Stimulated activated CD8-positive, alpha-beta memory T cell treated with anti-CD3 and anti-CD28 coated beads, Interleukin-15, amount 100 ng/mL, for 48 hours (primary cell): Measurements from ENCODE around the gene SOX1.

Source experiments
- DNase-seq, 2 donors: peaks; one replicate each; pipeline ENCODE4 v3.0.0-alpha.2; 2020; ENCODE audit warnings: low read depth in 2 of 2

SOX1 gene

GRCh38 chr13:112067116-112067741 lies at the start of gene SOX1:
Gene SOX1, plus strand, starts transcription at chr13:112067149. Its CDS starts 510 bp downstream, at chr13:112067659.
- DNase-seq: no peak

DNA sequence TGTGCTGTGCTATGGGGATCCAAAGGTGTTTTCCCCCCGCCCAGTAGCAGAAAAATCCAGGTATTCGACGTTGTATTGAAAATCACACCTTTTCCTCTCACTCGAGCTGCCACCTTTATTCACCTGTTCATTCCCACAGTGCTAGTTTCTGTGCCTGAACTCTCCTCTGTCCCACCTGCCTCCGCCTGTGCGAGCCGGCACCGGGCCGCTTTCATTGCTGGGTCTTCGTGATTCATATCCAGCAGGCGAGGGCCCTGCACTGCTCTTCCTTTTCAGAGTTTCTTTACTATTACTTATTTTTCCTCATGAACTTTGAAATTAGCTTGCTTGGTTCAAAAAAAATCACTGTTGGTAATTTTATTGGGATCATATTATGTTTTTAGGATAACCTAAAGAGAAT lies 42.4 kb upstream of the SOX1 start:
- no peak for DNase-seq

- DNase-seq: no peak
Measured at GRCh38 chr13:112027250-112027649, 39.7 kb upstream of the SOX1 start.

DNA sequence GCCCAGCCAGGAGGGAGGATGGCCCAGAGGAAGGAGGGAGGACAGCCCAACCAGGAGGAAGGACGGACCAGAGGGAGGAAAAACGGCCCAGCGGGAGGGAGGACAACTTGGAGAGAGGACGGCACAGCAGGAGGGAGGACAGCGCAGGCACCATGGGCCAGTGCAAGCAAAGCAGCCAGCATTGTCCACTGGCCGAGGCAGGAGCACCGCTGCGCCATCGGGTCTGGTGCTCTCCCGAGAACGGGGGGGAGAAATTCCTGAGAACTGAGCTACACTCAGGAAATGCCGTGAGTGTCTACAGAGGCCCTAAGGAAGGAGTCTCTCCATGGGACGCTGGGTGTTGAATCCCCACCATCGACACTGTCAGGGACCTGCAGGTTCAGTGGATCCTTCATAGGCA lies 38.5 kb upstream of the SOX1 start:
- DNase-seq: no peak

- DNase-seq: no peak
Measured at GRCh38 chr13:112029143-112029542, 37.8 kb upstream of the SOX1 start.

- no peak for DNase-seq
Measured at GRCh38 chr13:112032186-112032993, 34.6 kb upstream of the SOX1 start.

- no peak for DNase-seq
Measured at GRCh38 chr13:112034231-112034630, 32.7 kb upstream of the SOX1 start.

GRCh38 chr13:112034846-112035245 lies 32.1 kb upstream of the SOX1 start:
- no peak for DNase-seq

DNA sequence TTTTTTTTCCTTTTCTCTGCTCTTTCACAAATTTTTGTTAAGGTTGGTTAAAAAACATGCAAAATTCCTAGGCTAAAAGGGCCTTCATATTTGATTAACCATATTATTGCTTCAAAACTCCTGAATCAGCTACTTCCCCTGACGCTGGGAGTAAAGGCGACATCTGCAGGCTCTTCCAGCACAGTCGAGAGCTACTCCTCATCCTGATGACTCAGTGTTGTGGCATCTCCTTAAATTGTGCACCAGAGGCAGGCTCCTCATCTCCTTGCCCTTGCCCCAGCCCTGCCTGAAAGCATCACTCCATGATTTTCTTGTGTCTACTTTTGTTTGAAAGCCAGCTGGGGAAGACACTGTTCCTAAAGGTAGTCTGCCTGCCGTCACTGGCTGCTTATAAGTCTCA lies 24.5 kb upstream of the SOX1 start:
- DNase-seq: no peak

- no peak for DNase-seq
Measured at GRCh38 chr13:112052213-112052612, 14.7 kb upstream of the SOX1 start.

DNA sequence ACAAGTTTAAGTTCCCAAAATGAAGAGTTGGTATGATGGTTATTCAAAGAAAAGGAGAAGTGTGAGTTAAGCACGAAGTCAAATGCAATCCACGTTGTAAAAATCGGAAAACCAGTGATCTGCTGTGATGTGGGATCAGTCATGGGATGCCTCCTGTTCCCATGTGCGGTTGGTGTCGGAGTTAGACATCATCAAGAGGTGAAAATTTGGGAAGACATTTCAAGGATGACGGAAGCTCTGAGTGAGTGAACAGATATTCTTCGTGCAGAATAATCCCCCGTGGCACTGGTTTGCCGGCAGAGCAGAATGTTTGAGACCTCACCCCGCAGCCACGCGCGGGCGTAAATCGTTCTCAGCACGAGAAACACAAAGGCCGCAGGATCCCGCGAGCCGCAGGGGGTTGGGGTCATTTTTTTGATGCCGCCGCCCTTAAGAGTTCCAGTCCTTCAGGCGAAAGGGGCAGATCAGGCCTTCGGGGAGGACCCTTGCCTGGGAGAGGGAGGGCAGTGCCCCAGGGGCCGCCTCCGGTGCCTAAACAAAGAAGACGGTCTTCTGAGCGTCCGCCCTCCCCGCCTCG lies 13.7 kb upstream of the SOX1 start:
- DNase-seq: no peak

- DNase-seq: no peak
Measured at GRCh38 chr13:112053744-112054615, 13.0 kb upstream of the SOX1 start.

- DNase-seq: no peak
Measured at GRCh38 chr13:112054616-112055015, 12.3 kb upstream of the SOX1 start.

- DNase-seq: no peak
Measured at GRCh38 chr13:112055036-112055914, 11.7 kb upstream of the SOX1 start.

DNA sequence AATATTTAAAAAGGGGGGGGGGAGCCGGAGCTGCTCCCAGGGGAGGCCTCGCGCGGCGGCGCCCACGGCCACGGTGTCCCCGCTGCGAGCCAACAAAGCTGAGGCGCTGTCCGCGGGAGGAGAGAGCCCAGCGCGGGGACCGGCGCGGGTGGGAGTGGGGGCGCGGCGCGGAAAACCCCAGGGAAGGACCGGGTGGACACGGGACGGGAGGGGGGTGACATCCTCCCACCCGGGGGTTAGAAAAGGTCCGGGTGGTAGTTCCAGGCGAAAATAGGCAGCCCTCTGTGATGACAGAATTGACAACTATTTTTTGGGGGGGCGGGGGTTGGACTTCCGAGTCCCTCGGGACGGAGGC lies 11.1 kb upstream of the SOX1 start:
- no peak for DNase-seq

DNA sequence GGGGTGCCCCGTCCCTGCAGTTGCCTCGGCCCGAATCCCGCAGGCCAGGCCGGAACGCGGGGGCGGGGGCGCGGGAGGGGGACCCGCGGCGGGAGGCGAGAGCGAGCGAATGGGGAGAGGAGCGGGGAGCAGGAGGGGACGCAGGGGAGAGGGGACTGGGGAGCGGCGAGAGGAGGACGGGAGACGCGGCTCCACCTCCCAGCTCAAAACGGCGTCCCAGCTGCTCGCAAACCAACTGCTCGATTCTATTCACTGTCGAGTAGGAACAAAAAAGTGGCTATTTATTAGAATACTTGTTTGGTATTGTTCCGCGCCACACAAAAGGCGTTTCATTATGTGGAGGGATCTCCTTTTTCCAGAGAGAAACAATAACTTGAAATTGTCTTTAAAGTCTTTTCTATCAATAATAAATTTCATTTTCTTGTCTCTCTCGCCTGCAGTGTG lies 10.6 kb upstream of the SOX1 start:
- no peak for DNase-seq

- no peak for DNase-seq
Measured at GRCh38 chr13:112056739-112057438, 10.1 kb upstream of the SOX1 start.

GRCh38 chr13:112057439-112057735 lies 9.6 kb upstream of the SOX1 start:
- DNase-seq: no peak

DNA sequence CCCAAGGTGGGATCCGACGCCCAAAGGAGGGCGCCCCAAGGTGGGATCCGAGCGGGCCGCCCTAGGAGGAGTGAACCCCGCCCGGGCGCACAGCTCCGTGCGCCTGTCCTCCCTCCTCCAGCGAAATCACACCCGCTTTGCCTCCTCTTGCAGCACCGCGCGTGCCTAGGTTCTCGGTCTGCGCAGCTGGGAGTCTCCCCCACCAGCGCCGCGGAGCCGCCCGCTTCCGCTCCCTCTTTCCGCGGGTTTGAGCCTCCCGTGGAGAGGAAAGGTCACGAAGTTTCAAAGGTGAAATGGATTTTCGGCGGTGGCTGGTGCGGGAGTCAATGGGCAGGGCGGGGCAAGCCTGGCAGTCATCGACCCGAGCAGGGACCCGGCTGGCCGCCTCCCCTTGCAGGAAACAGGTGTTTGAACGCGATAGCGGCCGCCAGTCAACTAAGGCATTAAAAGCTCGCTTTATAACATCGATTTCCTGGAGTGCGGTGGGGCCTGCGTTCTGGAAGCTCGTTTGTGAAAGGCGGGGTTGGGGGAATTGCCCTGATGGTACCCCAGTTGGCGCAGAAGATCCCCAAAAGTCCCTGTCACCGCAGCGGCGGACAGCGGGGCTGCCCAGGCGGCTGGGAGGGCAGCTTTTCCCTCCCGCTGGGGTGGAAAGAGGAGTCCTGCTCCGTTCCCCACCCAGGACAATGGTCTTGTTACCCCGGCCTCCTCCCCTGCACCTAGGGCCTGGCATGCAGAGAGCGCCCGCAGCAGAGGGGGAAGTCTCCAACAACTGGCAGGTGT lies 9.0 kb upstream of the SOX1 start:
- no peak for DNase-seq

- no peak for DNase-seq
Measured at GRCh38 chr13:112058519-112058873, 8.5 kb upstream of the SOX1 start.
